Tibial nerve (tissue), 4 donors: ENCODE measurements around the gene KRTAP1-5. TPM values are rescaled to one million over a fixed set of nuclear protein-coding genes. Genes with fewer than 3 reads are reported as not detected.
"Not testable (repeated sequence)": the region's sequence is repeated elsewhere in the genome, so short reads cannot be mapped to it uniquely, and the experiment has no call there.

Source experiments
- DNase-seq, 2 donors: peaks; one replicate each; pipeline ENCODE4 v3.0.0-alpha.2; 2019; ENCODE audit warnings: low spot score in 2 of 2
- H3K27ac ChIP-seq, 4 donors: fragments of 200-600 bp; sonication (generic) in 3 of 4; one replicate each; pipeline ENCODE4 v1.5.1; 2017 to 2019; ENCODE audit warnings: mild to moderate bottlenecking in 1 of 4
- H3K27me3 ChIP-seq, 2 donors: fragments of 200-600 bp; sonication (generic) in 1 of 2; one replicate each; pipeline versions ENCODE4 v1.5.1 to v1.6.0; 2017 to 2019
- H3K36me3 ChIP-seq, 3 donors: fragments of 200-600 bp; sonication (generic); one replicate each; pipeline ENCODE4 v1.5.1; 2018 to 2019
- H3K4me1 ChIP-seq, 4 donors: fragments of 200-600 bp; sonication (generic) in 3 of 4; one replicate each; pipeline ENCODE4 v1.5.1; 2017 to 2019
- H3K4me3 ChIP-seq, 4 donors: fragments of 200-600 bp; sonication (generic) in 3 of 4; one replicate each; pipeline ENCODE4 v1.5.1; 2017 to 2019; ENCODE audit warnings: mild to moderate bottlenecking in 1 of 4, moderate library complexity in 1 of 4
- H3K9me3 ChIP-seq, 4 donors: fragments of 200-600 bp; sonication (generic) in 3 of 4; one replicate each; pipeline ENCODE4 v1.5.1; 2017 to 2019
- EP300 ChIP-seq, 2 donors: sonication (generic); formaldehyde crosslinking; IDR thresholded peaks; one replicate each; pipeline ENCODE4 v1.6.1; 2017; ENCODE audit warnings: antibody characterized with exemption in 2 of 2, mild to moderate bottlenecking in 1 of 2
- POLR2A ChIP-seq, 2 donors: fragments of 450-650 bp; IDR thresholded peaks; one replicate each; pipeline ENCODE4 v1.6.1; 2017; ENCODE audit warnings: antibody characterized with exemption in 2 of 2, mild to moderate bottlenecking in 2 of 2, moderate library complexity in 2 of 2
- WGBS, 2 donors: methylation state at CpG; one replicate each; pipeline ENCODE4 v1.1.5; 2018; 5-methylcytosine and 5-hydroxymethylcytosine counted together
- total RNA-seq, 4 donors: library from RNA; depleted of rRNA; stranded (reverse); fragments of >200 nt; gene quantifications; one replicate each; pipeline ENCODE4 v1.1.0, GENCODE V29; 2016
- TF ChIP-seq, protein P1 (sequence below), 5 experiments: fragments of 200-600 bp in 3 of 5; fragments of 450-650 bp in 2 of 5; sonication (generic) in 3 of 5; IDR thresholded peaks; one replicate each; pipeline ENCODE4 v1.5.1; 2016 to 2019; ENCODE audit warnings: antibody characterized with exemption in 5 of 5, mild to moderate bottlenecking in 3 of 5, moderate library complexity in 2 of 5

The KRTAP1-5 gene
- total RNA-seq, 4 donors from 2014 or later = 0.60 TPM; not detected in 3

DNA sequence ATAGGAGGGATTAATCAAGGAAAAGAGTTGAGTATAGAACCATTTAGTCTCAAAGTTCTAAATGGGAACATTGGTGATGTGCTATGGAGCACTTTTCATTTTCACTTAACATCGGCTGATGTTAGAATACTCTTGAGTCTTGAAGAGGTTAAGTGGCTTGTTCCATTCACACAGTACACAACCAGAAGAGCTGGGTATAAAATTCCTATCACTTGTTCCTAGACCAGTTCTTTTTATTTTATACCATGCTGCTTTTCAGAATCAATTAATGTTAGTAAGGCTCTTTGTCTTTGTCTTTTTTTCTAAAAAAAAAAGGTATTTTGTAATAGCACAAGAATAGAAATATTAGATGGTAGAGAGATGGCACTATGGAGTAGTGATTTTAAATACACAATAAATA is 15.9 kb upstream of the KRTAP1-5 start:
- Histone ChIP-seq H3K27ac (no peak overlapping the region), H3K9me3 (peaks cover 0 to 3% (median 0%) of the 10 kb centered on the region in 4 donors), H3K4me3 (no peak overlapping the region), H3K4me1 (no peaks in the 10 kb centered on the region), H3K27me3 (peaks cover 0 to 1% of the 10 kb centered on the region in 2 donors), H3K36me3 (no peaks in the 10 kb centered on the region)
- no peak for DNase-seq
- WGBS, 2 donors = 92 to 100% methylated on average over 1 of the region's 1 CpG
- TF ChIP-seq POLR2A (IDR thresholded peaks at IDR 0.05) (no peak), EP300 (IDR thresholded peaks at IDR 0.05) (no peak)
- TF ChIP-seq, protein P1, sequence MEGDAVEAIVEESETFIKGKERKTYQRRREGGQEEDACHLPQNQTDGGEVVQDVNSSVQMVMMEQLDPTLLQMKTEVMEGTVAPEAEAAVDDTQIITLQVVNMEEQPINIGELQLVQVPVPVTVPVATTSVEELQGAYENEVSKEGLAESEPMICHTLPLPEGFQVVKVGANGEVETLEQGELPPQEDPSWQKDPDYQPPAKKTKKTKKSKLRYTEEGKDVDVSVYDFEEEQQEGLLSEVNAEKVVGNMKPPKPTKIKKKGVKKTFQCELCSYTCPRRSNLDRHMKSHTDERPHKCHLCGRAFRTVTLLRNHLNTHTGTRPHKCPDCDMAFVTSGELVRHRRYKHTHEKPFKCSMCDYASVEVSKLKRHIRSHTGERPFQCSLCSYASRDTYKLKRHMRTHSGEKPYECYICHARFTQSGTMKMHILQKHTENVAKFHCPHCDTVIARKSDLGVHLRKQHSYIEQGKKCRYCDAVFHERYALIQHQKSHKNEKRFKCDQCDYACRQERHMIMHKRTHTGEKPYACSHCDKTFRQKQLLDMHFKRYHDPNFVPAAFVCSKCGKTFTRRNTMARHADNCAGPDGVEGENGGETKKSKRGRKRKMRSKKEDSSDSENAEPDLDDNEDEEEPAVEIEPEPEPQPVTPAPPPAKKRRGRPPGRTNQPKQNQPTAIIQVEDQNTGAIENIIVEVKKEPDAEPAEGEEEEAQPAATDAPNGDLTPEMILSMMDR (IDR thresholded peaks at IDR 0.05) = no peak

DNA sequence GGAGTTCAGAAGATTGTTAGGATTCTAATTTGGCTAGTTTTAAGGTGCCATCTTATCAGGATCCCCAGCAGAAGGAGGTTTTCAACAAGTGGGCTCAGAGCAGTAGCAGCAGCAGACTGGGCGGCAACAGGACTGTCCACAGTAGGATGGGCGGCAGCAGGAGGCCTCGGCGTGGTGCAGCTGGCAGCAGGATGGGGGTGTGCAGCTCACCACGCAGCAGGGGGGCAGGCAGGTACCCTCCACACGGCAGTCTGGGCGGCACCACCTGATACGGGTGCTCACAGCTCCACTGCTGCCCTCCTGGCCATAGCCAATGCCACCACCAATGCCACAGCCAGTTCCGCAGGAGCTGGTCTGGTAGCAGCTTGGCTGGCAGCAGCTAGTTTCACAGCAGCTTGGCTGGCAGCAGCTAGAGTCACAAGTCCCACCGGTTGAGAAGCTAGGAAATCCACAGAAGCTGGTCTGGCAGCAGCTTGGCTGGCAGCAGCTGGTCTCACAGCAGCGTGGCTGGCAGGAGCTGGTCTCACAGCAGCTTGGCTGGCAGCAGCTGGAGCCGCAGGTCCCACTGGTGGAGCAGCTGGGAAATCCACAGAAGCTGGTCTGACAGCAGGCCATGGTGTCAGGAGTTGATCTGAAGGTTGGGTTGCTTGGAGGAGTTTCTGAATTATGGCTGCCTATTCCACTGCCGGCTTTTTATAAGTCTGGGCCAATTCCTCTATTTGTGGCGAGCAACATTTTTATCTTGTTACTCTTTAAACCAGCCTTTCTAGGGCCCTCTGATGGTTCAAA is 14.0 kb upstream of the KRTAP1-5 start, which contains the start of gene KRTAP1-1:
KRTAP1-1 (minus strand) TSS at position 668 of the 789 bp plus-strand sequence; CDS start at position 615, 53 bp downstream.
- H3K4me3 ChIP-seq, H3K4me1 ChIP-seq, H3K27ac ChIP-seq, H3K36me3 ChIP-seq, H3K27me3 ChIP-seq, H3K9me3 ChIP-seq, DNase-seq: not testable (repeated sequence)
- 80 to 91% methylated on average over 6 to 13 of the region's 14 CpGs for WGBS, 2 donors

DNA sequence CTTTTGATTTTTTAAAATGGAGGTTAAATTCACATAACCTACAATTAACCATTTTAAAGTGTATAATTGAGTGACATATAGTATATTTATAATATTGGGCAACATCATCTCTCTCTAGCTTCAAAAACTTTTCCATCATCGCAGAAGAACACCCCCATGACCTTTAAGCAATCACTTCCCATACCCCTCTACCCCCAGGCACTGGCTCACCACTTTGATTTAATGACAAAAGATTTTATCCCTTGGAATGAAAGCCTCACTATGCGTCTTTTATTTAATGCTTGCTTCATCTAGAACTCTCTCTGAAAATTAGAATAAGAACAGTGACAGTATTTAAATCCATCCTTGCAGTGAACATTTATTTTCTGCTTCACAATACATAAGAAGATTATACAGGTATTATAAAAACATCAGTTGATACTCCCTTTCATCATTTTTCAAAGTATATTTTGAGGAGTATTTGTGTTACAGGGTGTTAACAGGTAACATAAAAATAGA is 10.9 kb upstream of the KRTAP1-5 start:
- DNase-seq = no peak
- Histone ChIP-seq H3K36me3 (no peaks in the 10 kb centered on the region), H3K4me1 (no peaks in the 10 kb centered on the region), H3K9me3 (no peaks in the 10 kb centered on the region), H3K4me3 (no peak overlapping the region), H3K27ac (no peak overlapping the region), H3K27me3 (no peaks in the 10 kb centered on the region)
- TF ChIP-seq EP300 (IDR thresholded peaks at IDR 0.05) (no peak), POLR2A (IDR thresholded peaks at IDR 0.05) (no peak)
- TF ChIP-seq, protein P1 (IDR thresholded peaks at IDR 0.05) = no peak
- WGBS, 2 donors = 68 to 72% methylated on average over 2 of the region's 2 CpGs

DNA sequence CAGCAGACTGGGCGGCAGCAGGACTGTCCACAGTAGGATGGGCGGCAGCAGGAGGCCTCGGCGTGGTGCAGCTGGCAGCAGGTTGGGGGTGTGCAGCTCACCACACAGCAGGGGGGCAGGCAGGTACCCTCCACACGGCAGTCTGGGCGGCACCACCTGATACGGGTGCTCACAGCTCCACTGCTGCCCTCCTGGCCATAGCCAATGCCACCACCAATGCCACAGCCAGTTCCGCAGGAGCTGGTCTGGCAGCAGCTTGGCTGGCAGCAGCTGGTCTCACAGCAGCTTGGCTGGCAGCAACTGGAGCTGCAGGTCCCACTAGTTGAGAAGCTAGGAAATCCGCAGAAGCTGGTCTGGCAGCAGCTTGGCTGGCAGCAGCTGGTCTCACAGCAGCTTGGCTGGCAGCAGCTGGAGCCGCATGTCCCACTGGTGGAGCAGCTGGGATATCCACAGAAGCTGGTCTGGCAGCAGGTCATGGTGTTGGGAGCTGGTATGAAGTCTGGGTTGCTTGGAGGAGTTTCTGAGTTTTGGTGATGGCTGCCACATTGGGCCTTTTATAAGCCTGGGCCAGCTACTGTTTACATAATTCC is 7.4 kb upstream of the KRTAP1-5 start, which contains the start of gene KRTAP1-3:
KRTAP1-3 (minus strand) TSS at position 529 of the 590 bp plus-strand sequence; CDS start at position 476, 53 bp downstream.
- H3K4me1 ChIP-seq, DNase-seq, H3K27ac ChIP-seq, H3K27me3 ChIP-seq, H3K4me3 ChIP-seq, H3K9me3 ChIP-seq, H3K36me3 ChIP-seq: not testable (repeated sequence)
- WGBS, 2 donors = 91 to 93% methylated on average over 6 to 9 of the region's 10 CpGs

DNA sequence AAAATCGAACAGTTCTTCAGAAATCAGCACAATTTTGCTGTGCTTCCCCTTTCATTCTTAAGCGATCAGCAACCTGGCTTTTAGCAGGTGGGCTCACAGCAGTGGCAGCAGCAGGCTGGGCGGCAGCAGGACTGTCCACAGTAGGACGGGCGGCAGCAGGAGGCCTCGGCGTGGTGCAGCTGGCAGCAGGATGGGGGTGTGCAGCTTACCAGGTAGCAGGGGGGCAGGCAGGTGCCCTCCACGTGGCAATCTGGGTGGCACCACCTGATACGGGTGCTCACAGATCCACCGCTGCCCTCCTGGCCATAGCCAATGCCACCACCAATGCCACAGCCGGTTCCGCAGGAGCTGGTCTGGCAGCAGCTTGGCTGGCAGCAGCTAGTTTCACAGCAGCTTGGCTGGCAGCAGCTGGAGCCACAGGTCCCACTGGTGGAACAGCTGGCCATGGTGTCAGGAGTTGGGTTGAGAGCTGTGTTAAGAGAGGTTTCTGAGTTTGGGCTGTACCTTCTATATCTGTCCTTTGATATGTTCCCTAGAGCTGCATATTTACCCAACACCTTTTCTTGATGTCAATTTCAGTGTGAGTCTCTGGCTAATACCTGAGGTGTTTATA is 2.7 kb upstream of the KRTAP1-5 start, which contains the start of gene KRTAP1-4:
KRTAP1-4 (minus strand) TSS at position 563 of the 613 bp plus-strand sequence; CDS start at position 446, 117 bp downstream.
- H3K27me3 ChIP-seq = no peaks in the 10 kb centered on the region
- H3K4me3 ChIP-seq = no peak within 1 kb of the TSS
- H3K4me1 ChIP-seq = no peaks in the 10 kb centered on the region
- no peaks in the 10 kb centered on the region for H3K36me3 ChIP-seq
- no peaks in the 10 kb centered on the region for H3K9me3 ChIP-seq
- 80 to 82% methylated on average over 7 to 12 of the region's 12 CpGs for WGBS, 2 donors
- DNase-seq = no peak
- no peak within 1 kb of the TSS for H3K27ac ChIP-seq
- TF ChIP-seq, protein P1 (IDR thresholded peaks at IDR 0.05) = no peak

DNA sequence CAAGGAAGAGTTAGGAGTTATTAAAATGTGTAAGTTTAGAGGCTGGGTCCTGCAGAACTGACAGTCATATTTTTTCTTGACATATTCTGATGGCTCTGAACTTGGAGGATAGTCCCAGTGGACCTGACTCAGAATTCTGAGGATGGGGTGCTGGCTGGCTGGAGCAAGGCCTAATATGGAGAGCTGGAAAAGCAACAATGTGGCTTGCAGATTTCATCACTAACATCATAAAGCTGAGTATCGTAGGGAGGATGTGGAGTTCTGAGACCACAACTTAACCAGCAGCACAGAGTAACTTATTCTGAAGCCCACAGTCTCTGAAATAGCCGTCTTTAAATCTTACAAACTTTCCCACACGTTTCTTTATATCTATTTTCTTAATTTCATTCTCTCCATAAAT is 2.3 kb downstream of the KRTAP1-5 start:
- WGBS, 2 donors = 82 to 85% methylated on average over 3 of the region's 3 CpGs
- H3K27me3 ChIP-seq = no peaks in the 10 kb centered on the region
- TF ChIP-seq POLR2A (IDR thresholded peaks at IDR 0.05) = no peak
- TF ChIP-seq EP300 (IDR thresholded peaks at IDR 0.05) = no peak
- TF ChIP-seq, protein P1 (IDR thresholded peaks at IDR 0.05) = no peak
- H3K36me3 ChIP-seq = no peaks in the 10 kb centered on the region
- H3K9me3 ChIP-seq = no peaks in the 10 kb centered on the region
- no peak for DNase-seq
- H3K27ac ChIP-seq = no peak overlapping the region
- H3K4me3 ChIP-seq = no peak overlapping the region
- no peaks in the 10 kb centered on the region for H3K4me1 ChIP-seq
